Gastroesophageal sphincter (tissue), 4 donors: ENCODE data around the gene GPR137C. TPM values are rescaled to one million over a fixed set of nuclear protein-coding genes. Genes with fewer than 3 reads are reported as not detected.

Experiments used
- ATAC-seq: fragments of 150-250 bp; one replicate; pipeline ENCODE4 v1.9.1; 2016; ENCODE audit warnings: mild to moderate bottlenecking, moderate library complexity
- H3K27ac ChIP-seq, 4 donors: fragments of 200-600 bp; sonication (generic) in 3 of 4; 1 replicate in 3 of 4; 2 replicates in 1 of 4; pipeline ENCODE4 v1.5.1; 2016 to 2019
- H3K27me3 ChIP-seq: fragments of 200-600 bp; sonication (generic); one replicate; pipeline ENCODE4 v1.5.1; 2019
- H3K36me3 ChIP-seq, 2 donors: fragments of 200-600 bp; sonication (generic); one replicate each; pipeline ENCODE4 v1.5.1; 2019; ENCODE audit warnings: control low read depth in 1 of 2
- H3K4me1 ChIP-seq, 3 donors: fragments of 200-600 bp; sonication (generic); 1 replicate in 2 of 3; 2 replicates in 1 of 3; pipeline ENCODE4 v1.5.1; 2016 to 2019; ENCODE audit warnings: control low read depth in 2 of 3
- H3K4me3 ChIP-seq, 2 donors: fragments of 200-600 bp; sonication (generic); one replicate each; pipeline ENCODE4 v1.5.1; 2019; ENCODE audit warnings: mild to moderate bottlenecking in 1 of 2, moderate library complexity in 1 of 2
- H3K9me3 ChIP-seq, 3 donors: fragments of 200-600 bp; sonication (generic); one replicate each; pipeline ENCODE4 v1.5.1; 2017 to 2019; ENCODE audit warnings: control low read depth in 2 of 3
- EP300 ChIP-seq: sonication (generic); formaldehyde crosslinking; IDR thresholded peaks from one replicate; pipeline ENCODE4 v1.6.1; 2017; ENCODE audit warnings: antibody characterized with exemption, mild to moderate bottlenecking
- POLR2A ChIP-seq, 2 donors: fragments of 450-650 bp; IDR thresholded peaks; one replicate each; pipeline ENCODE4 v1.6.1; 2017; ENCODE audit warnings: antibody characterized with exemption in 2 of 2, mild to moderate bottlenecking in 2 of 2, moderate library complexity in 1 of 2
- POLR2AphosphoS5 ChIP-seq: sonication (generic); formaldehyde crosslinking; IDR thresholded peaks from one replicate; pipeline ENCODE4 v1.6.1; 2017; ENCODE audit warnings: antibody characterized with exemption
- WGBS, 2 donors: methylation state at CpG; one replicate each; pipeline ENCODE4 v1.1.5; 2018; ENCODE audit warnings: low coverage in 1 of 2; 5-methylcytosine and 5-hydroxymethylcytosine counted together
- total RNA-seq, 4 donors: library from RNA; depleted of rRNA; stranded (reverse); fragments of >200 nt; gene quantifications; one replicate each; pipeline ENCODE4 v1.1.0, GENCODE V29; 2016
- TF ChIP-seq, protein P1 (sequence below), 4 experiments: fragments of 200-600 bp in 2 of 4; fragments of 450-650 bp in 2 of 4; sonication (generic) in 1 of 4; IDR thresholded peaks; one replicate each; pipeline ENCODE4 v1.5.1; 2017 to 2019; ENCODE audit warnings: antibody characterized with exemption in 4 of 4, mild to moderate bottlenecking in 2 of 4, moderate library complexity in 2 of 4

GPR137C gene
- total RNA-seq, 4 donors from 2014 or later = 0.12 to 0.54 (median 0.19) TPM

DNA sequence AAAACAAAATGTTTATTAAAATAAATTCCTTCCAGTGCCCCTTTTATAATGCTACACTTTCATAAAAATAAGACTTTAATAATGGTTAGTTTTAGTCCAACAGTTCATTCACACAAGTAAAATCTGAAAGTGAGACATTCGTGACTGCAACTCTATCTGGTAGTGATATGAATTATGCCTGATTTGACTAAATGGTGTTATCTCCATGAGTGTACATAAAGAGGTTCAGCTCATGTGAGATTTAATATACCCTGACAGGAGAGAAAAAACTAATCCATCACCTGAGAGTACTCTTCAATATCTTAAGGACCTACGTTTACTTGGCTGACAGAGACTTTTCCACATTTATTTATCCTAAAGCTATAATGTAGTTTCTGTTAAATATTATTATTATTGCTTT is 108.7 kb downstream of the GPR137C start:
- H3K4me3 ChIP-seq = no peak overlapping the region
- no peaks in the 10 kb centered on the region for H3K4me1 ChIP-seq
- TF ChIP-seq EP300 (no peak), POLR2AphosphoS5 (no peak), POLR2A (IDR thresholded peaks at IDR 0.05) (no peak)
- TF ChIP-seq, protein P1, sequence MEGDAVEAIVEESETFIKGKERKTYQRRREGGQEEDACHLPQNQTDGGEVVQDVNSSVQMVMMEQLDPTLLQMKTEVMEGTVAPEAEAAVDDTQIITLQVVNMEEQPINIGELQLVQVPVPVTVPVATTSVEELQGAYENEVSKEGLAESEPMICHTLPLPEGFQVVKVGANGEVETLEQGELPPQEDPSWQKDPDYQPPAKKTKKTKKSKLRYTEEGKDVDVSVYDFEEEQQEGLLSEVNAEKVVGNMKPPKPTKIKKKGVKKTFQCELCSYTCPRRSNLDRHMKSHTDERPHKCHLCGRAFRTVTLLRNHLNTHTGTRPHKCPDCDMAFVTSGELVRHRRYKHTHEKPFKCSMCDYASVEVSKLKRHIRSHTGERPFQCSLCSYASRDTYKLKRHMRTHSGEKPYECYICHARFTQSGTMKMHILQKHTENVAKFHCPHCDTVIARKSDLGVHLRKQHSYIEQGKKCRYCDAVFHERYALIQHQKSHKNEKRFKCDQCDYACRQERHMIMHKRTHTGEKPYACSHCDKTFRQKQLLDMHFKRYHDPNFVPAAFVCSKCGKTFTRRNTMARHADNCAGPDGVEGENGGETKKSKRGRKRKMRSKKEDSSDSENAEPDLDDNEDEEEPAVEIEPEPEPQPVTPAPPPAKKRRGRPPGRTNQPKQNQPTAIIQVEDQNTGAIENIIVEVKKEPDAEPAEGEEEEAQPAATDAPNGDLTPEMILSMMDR (IDR thresholded peaks at IDR 0.05) = no peak
- H3K27me3 ChIP-seq = no peaks in the 10 kb centered on the region
- H3K36me3 ChIP-seq = peaks cover 0 to 64% of the 10 kb centered on the region in 2 donors
- 96% methylated on average over 2 of the region's 2 CpGs for WGBS, 2 donors
- no peak overlapping the region for H3K27ac ChIP-seq
- H3K9me3 ChIP-seq = no peaks in the 10 kb centered on the region
- no peak for ATAC-seq

DNA sequence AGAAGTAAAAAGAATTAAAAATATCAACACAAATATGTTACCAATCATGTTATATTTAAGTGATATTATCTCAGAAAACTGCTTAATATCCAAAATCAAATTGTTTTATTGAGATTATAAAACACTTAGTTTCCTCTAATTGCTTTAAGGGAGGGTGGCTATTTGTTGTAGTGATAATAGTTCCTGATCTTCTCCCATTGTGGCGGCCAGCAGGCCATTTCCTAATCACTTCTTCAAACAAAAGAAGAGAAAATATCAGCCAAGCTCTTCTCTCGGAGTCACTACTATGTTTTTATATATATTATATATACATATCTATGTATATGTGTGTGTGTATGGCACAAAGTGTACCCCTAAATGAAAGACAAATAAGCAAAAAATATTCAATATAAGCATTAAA is 111.2 kb downstream of the GPR137C start:
- peaks cover 0 to 56% of the 10 kb centered on the region in 2 donors for H3K36me3 ChIP-seq
- WGBS, 2 donors = 91 to 95% methylated on average over 2 of the region's 2 CpGs
- TF ChIP-seq, protein P1 (IDR thresholded peaks at IDR 0.05) = no peak
- TF ChIP-seq EP300 = no peak
- no peak for TF ChIP-seq POLR2A (IDR thresholded peaks at IDR 0.05)
- no peak for TF ChIP-seq POLR2AphosphoS5
- ATAC-seq = no peak
- H3K27me3 ChIP-seq = no peaks in the 10 kb centered on the region
- no peak overlapping the region for H3K27ac ChIP-seq
- H3K4me3 ChIP-seq = no peak overlapping the region
- no peaks in the 10 kb centered on the region for H3K4me1 ChIP-seq
- no peaks in the 10 kb centered on the region for H3K9me3 ChIP-seq

DNA sequence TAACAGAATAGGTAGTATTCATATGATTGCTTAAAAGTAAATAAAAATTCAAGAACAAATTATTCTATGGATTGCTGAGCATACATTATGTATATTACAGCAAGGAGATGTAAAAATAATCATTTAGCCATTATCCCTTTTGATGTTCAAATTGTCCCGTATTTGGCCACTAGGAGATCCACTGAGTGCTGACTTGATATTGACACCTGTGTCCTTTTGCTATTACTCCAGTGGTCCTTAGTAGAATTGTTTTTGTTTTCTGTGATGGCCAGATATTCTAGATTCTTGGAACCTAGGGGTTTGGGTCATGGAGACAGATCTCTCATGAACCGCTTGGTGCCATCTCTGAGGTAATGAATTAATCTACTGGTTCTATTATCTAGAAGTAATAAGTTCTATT is 126.0 kb downstream of the GPR137C start:
- Histone ChIP-seq H3K27me3 (no peaks in the 10 kb centered on the region), H3K9me3 (no peaks in the 10 kb centered on the region), H3K4me3 (no peak overlapping the region), H3K36me3 (peaks cover 0 to 73% of the 10 kb centered on the region in 2 donors), H3K4me1 (no peaks in the 10 kb centered on the region), H3K27ac (no peak overlapping the region)
- ATAC-seq = no peak
- TF ChIP-seq, protein P1 (IDR thresholded peaks at IDR 0.05) = peak in 2 of 4 experiments; percentile 14 to 19
- no peak for TF ChIP-seq POLR2A (IDR thresholded peaks at IDR 0.05)
- WGBS, 2 donors = 94 to 100% methylated on average over 2 of the region's 2 CpGs

DNA sequence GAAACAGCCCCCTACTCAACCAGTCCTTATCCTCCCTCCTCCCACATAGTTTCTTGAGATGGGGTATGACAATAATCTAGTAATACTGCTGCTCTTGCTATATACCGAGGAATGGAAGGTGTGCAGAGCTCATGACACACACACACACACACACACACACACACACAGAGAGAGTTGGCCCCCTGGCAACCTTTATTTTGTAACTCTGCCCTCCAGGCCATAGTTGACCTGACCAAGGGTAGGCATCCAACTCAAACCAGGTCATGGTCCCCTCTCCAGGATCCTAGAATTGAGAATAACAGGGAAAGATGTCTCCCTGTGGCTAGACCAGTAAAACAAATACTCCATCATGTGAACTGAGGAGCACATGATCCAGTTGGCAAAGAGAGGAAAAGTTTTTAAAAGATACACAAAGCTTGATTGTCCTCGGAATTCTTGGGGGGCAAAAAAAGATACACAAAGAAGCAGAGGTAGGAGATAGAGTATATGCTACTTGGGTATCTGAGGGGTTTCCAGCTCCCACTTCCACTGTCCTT is 131.4 kb downstream of the GPR137C start:
- no peak overlapping the region for H3K27ac ChIP-seq
- no peaks in the 10 kb centered on the region for H3K9me3 ChIP-seq
- peaks cover 0 to 23% of the 10 kb centered on the region in 2 donors for H3K36me3 ChIP-seq
- TF ChIP-seq POLR2A (IDR thresholded peaks at IDR 0.05) (no peak), EP300 (no peak)
- no peak for ATAC-seq
- 54 to 56% methylated on average over 1 to 2 of the region's 2 CpGs for WGBS, 2 donors
- peaks cover 0 to 17% (median 0%) of the 10 kb centered on the region in 3 donors for H3K4me1 ChIP-seq
- H3K4me3 ChIP-seq = no peak overlapping the region
- H3K27me3 ChIP-seq = no peaks in the 10 kb centered on the region

DNA sequence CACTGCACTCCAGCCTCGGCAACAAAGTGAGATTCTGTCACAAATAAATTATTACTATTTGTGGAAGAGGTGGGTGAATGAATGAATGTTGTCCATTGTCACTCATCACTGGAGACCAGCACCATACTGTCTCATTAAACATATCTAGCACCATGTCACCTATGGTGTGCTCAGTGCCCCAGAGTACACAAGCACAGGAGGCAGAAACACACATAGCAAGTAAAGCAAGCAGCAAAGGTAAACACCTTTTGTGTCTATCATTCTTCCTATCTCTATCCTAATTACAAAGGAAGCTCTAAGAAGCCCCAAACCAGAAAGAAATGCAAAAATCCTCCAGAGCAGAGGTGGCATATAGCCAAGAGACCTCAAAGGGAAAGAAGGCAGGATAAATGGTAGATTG is 133.5 kb downstream of the GPR137C start:
- Histone ChIP-seq H3K4me1 (peaks cover 0 to 23% (median 0%) of the 10 kb centered on the region in 3 donors), H3K27ac (no peak overlapping the region), H3K9me3 (no peaks in the 10 kb centered on the region), H3K27me3 (no peaks in the 10 kb centered on the region), H3K36me3 (peaks cover 0 to 9% of the 10 kb centered on the region in 2 donors), H3K4me3 (no peak overlapping the region)
- TF ChIP-seq EP300 (no peak), POLR2A (IDR thresholded peaks at IDR 0.05) (no peak), POLR2AphosphoS5 (no peak)
- TF ChIP-seq, protein P1 (IDR thresholded peaks at IDR 0.05) = no peak
- WGBS, 2 donors = 100% methylated on average over 1 of the region's 1 CpG; no CpG with 5 or more reads in 1 of the 2 donors
- ATAC-seq = no peak

Other genes with a start within 250 kb of the GPR137C start
- 10 to 100 TPM in 2 of 4 donors, 1 to 10 TPM in 2; 4.8 to 24.2 (median 9.0) TPM for gene PTGER2, start 238.5 kb upstream of the GPR137C start, total RNA-seq
- 10 to 100 TPM in 3 of 4 donors, 1 to 10 TPM in 1; 7.4 to 18.7 (median 16.0) TPM for gene TXNDC16, start 331 bp upstream of the GPR137C start, total RNA-seq
- gene ERO1A, start 142.7 kb downstream of the GPR137C start, total RNA-seq = 10 to 100 TPM; 41.9 to 55.1 (median 45.3) TPM
- gene PSMC6, start 154.4 kb downstream of the GPR137C start, total RNA-seq = 100 to 1,000 TPM in 1 of 4 donors, 10 to 100 TPM in 3; 63.1 to 103 (median 74.1) TPM
- gene STYX, start 177.3 kb downstream of the GPR137C start, total RNA-seq = 10 to 100 TPM; 19.3 to 26.1 (median 22.5) TPM
- 10 to 100 TPM; 11.1 to 28.9 (median 23.6) TPM for gene GNPNAT1, start 238.8 kb downstream of the GPR137C start, total RNA-seq